ENCODE measurements around the gene MAN1A1. TPM values are rescaled to one million over a fixed set of nuclear protein-coding genes. Genes with fewer than 3 reads are reported as not detected.
A peak's percentile ranks its signal among the peaks of the same experiment; 100 is the strongest.

MAN1A1 gene
- 1.4 and 2.9 TPM in 2 replicates for total RNA-seq

DNA sequence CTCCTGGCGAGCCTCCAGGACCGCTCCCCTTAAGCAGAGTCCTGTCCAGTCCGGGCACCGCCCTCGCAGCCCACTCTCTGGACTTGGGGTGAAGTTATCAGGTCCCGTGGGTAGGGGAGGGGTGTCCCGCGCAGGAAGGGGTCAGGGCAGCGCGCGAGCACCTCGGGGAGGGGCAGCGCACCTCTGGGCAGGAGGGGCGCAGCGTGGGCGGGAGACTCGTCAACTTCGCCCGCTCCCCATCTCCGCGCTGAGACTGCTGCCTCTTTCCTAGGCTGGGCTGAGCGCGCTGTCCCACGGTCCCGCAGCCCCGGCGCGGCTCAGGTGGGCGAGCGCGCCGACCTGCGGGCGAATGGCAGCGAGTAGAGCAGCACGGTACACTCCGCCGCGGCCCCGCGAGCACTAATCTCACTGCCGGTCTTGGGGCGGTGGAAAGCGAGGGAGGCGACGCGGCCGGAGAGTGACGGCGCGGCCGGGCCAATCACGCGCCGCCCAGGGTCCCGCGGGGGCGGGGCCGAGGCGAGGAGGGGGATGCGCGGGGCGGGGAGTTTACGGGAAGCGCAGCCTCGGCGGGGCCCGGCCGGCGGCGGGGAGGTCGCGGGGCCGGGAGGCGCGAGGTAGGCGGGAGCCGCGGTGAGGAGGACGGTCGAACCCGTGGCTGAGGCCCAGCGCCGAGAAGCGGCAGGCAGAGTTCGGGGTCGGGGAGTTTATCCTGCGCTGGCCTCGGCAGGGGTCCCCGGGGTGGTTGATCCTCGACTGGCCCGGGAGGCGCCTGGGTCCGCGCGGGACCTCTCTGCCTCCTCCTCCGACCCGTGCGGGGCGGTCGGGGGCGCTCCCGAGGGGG, at the start of gene MAN1A1:
TSS of gene MAN1A1 (minus strand) at position 401 of the 841 bp plus-strand sequence. CDS start 696 bp downstream, outside the sequence.
- DNase-seq (ENCODE audit: low read depth) (peak; percentile 29), FAIRE-seq (no peak)
- H3K27me3 ChIP-seq (ENCODE audit: control insufficient read depth, insufficient read depth, low read length) = peaks cover 19% of the 10 kb centered on the region
- H3K4me3 ChIP-seq (ENCODE audit: low read depth, low read length) = peak within 1 kb of the TSS; percentile 56
- no peaks in the 10 kb centered on the region for H3K36me3 ChIP-seq (ENCODE audit: control insufficient read depth, insufficient read depth, low read length)
- TF ChIP-seq, protein P1, sequence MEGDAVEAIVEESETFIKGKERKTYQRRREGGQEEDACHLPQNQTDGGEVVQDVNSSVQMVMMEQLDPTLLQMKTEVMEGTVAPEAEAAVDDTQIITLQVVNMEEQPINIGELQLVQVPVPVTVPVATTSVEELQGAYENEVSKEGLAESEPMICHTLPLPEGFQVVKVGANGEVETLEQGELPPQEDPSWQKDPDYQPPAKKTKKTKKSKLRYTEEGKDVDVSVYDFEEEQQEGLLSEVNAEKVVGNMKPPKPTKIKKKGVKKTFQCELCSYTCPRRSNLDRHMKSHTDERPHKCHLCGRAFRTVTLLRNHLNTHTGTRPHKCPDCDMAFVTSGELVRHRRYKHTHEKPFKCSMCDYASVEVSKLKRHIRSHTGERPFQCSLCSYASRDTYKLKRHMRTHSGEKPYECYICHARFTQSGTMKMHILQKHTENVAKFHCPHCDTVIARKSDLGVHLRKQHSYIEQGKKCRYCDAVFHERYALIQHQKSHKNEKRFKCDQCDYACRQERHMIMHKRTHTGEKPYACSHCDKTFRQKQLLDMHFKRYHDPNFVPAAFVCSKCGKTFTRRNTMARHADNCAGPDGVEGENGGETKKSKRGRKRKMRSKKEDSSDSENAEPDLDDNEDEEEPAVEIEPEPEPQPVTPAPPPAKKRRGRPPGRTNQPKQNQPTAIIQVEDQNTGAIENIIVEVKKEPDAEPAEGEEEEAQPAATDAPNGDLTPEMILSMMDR (IDR thresholded peaks at IDR 0.05; ENCODE audit: insufficient read depth, low read length, severe bottlenecking) = no peak

DNA sequence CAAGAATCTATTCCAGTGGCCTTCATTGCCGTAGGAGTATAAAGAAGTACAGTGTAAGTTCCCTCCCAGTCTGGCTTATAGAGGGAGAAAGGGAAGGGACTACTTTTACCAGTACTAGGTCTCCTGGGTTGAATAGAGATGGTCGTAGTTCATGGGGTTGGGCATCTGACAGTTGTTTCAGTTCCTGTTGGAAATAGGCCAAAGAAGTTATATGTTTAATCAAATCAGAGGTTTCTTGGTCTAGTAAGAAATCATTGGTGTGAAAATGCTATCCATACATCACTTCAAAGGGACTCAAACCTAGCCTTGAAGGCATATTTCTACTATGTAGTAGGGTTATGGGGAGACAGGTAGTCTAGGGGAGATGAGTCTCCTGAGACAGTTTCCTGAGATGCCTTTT, 45.6 kb upstream of the MAN1A1 start:
- TF ChIP-seq, protein P1 (IDR thresholded peaks at IDR 0.05; ENCODE audit: insufficient read depth, low read length, severe bottlenecking) = no peak
- no peak for DNase-seq (ENCODE audit: low read depth)
- no peak for FAIRE-seq
- Histone ChIP-seq H3K27me3 (ENCODE audit: control insufficient read depth, insufficient read depth, low read length) (no peaks in the 10 kb centered on the region), H3K36me3 (ENCODE audit: control insufficient read depth, insufficient read depth, low read length) (no peaks in the 10 kb centered on the region), H3K4me3 (ENCODE audit: low read depth, low read length) (no peak overlapping the region)

DNA sequence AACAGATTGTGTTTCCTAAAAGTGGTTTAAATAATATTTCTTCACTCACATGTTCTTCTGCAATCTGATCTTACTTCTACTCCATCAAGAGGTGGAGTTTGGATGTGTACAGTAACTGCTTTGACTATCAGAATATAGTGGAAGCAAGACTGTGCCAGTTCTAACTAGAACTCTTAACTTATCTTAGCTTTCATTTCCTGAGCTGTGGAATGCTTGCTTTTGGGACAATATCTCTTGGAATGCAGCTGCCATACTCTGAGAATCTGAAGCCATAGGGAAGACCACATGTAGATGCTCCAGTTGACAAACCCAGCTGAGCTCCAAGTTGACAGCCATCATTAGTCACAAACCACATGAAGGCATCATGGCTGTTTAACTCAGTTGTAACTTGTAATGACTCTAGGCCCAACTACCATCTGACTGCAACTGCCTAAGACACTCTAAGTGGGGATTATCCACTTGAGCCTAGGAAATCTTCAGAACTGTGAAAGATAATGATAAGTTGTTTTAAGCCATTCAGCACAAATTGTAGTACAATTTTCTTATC, 40.8 kb upstream of the MAN1A1 start:
- Histone ChIP-seq H3K27me3 (ENCODE audit: control insufficient read depth, insufficient read depth, low read length) (no peaks in the 10 kb centered on the region), H3K4me3 (ENCODE audit: low read depth, low read length) (no peak overlapping the region), H3K36me3 (ENCODE audit: control insufficient read depth, insufficient read depth, low read length) (no peaks in the 10 kb centered on the region)
- TF ChIP-seq, protein P1 (IDR thresholded peaks at IDR 0.05; ENCODE audit: insufficient read depth, low read length, severe bottlenecking) = no peak
- FAIRE-seq = no peak
- DNase-seq (ENCODE audit: low read depth) = peak; percentile 8

DNA sequence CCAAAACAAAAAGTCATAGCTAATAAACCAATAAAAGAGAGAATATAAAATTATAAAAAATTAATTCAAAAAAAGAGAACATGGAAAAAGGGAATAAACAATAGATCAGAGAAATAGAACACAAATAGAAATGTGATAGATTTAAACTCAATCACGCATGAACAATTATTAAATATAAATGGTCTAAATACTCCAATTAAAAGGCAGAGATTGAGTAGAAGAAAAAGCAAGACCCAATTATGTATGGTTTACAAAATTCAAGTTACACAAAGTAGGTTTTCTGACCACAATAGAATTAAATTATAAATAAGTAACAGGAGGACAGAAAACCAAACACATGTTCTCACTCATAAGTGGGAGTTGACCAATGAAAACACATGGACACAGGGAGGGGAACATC, 36.4 kb upstream of the MAN1A1 start:
- Histone ChIP-seq H3K36me3 (ENCODE audit: control insufficient read depth, insufficient read depth, low read length) (no peaks in the 10 kb centered on the region), H3K4me3 (ENCODE audit: low read depth, low read length) (no peak overlapping the region), H3K27me3 (ENCODE audit: control insufficient read depth, insufficient read depth, low read length) (no peaks in the 10 kb centered on the region)
- TF ChIP-seq, protein P1 (IDR thresholded peaks at IDR 0.05; ENCODE audit: insufficient read depth, low read length, severe bottlenecking) = no peak
- FAIRE-seq = no peak
- no peak for DNase-seq (ENCODE audit: low read depth)

DNA sequence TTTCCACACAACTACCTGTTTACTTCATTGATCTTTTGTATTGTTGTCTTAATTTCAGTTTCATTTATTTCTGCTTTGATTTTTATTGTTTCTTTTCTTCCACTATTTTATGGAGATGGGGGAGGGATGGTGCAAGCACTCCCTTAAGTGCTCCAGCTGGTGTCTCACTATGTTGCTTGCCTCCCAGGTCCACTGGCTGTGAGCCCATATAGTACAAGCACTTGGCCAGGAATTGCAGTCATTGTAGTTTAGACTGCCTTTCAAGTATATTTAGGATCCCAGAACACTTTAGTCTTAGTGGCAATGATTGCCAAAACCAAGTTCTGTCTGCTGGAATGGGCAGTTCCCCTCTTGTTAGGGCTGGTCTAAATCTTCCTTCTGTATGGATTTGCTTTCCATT, 34.9 kb upstream of the MAN1A1 start:
- TF ChIP-seq, protein P1 (IDR thresholded peaks at IDR 0.05; ENCODE audit: insufficient read depth, low read length, severe bottlenecking) = no peak
- Histone ChIP-seq H3K27me3 (ENCODE audit: control insufficient read depth, insufficient read depth, low read length) (no peaks in the 10 kb centered on the region), H3K4me3 (ENCODE audit: low read depth, low read length) (no peak overlapping the region), H3K36me3 (ENCODE audit: control insufficient read depth, insufficient read depth, low read length) (no peaks in the 10 kb centered on the region)
- DNase-seq (ENCODE audit: low read depth) = no peak
- FAIRE-seq = no peak

Measured in bronchial epithelial cell (primary cell).